HPDE6-E6E7 (cell line): ENCODE measurements around the gene PHC3.

ENCODE experiments used
- DNase-seq: peaks from one replicate; pipeline ENCODE4 v3.0.0; 2011; ENCODE audit warnings: missing footprints; ENCODE audit errors: extremely low spot score

Gene PHC3

GRCh38 chr3:170189398-170190256 lies 8.1 kb upstream of the PHC3 start:
- no peak for DNase-seq

DNA sequence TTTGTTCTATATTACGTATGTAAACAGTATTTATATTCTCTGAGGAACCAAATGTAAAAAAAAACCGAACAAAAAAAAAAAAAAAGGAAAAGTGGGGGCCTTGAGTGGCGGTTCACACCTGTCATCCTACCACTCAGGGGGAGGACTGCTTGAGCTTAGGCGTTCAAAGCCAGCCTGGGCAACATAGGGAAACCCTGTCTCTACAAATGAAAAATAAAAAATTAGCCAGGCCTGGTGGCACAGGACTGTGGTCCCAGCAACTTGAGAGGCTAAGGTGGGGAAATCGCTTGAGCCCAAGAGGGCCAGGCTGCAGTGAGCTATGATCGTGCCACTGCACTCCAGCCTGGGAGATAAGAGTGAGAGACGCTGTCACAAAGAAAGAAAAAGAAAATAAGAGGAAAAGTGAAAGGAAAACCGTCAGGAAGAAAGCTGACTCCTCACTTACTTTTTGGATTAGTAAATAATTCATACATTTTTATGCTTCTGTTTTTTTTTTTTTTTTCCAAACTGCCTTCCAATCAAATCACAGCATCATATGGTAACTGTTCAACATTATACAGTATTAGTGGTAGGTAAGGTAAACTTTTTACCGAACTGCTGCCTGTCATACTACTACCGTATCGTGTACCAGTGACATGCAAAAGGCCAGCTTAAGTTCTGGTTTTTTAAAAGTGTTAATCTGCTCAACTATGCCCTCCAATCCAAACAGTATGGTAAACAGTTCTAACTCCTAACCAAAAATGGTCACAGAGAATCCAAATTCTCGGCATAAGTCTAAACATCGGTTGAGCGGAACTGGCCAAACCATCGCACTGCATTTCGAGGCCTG lies 1.2 kb downstream of the PHC3 start:
- DNase-seq, result no peak

- no peak for DNase-seq
These were observed 2.1 kb downstream of the PHC3 start for GRCh38 chr3:170179432-170179831.

- no peak for DNase-seq
These were observed 2.9 kb downstream of the PHC3 start for GRCh38 chr3:170178651-170179050.

GRCh38 chr3:170171563-170171962 lies 10.0 kb downstream of the PHC3 start:
- no peak for DNase-seq

DNA sequence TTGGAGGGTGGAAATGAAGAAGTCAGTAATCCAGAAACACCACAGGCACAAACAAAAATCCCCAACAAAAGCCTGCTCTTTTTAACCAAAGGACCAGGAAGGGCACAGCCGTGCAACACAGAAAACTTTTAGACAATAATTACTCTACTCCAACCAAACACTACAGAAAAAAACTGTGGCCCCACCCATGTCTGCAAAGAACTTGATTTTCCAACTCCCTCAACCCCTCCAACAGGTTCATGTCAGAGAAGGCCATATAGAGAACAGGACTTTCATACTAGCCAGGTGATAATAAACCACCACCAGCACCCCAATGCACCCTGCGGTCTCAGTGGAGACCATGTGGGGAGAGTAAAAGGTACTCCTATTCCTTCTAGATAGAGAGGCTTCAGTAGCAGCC lies 16.8 kb downstream of the PHC3 start:
- no peak for DNase-seq

GRCh38 chr3:170163956-170164645 lies 17.4 kb downstream of the PHC3 start:
- DNase-seq, result no peak

- no peak for DNase-seq
These were observed 18.9 kb downstream of the PHC3 start for GRCh38 chr3:170162630-170163029.

DNA sequence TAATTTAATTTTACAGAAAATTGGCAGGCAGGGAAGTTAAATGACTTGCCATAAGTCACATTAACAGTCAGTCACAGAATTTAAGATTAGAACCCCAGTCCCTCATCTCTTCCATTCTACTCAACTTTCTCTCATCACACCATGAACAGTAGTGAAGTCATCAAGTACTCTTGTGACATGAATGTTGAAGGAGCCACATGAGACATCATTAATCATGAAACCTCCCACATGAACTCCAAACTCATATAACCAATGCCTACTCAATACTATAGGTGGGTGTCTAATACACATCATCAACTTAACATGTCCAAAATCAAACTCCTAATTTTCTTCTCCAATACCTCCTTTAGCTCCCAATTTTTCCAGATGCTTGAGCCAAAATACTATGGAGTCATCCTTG lies 19.5 kb downstream of the PHC3 start:
- no peak for DNase-seq

DNA sequence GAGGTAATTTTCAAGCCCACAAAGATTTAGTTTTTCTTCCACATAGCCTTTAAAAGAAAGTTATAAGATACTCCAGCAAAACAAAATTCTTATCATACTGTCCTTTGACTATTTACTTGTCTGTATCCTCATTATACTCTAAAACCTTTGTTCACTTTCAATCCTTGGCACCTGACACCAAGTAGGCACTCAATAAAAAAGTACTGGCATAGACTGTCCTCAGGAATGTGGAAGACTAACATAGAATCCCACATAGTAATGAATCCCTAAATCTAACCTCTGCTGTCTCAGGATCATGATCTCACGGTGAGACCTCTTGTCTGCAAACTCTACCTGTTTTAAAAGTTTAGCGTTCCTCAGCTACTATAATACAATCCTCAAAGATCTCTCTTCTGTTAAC lies 21.6 kb downstream of the PHC3 start:
- no peak for DNase-seq

DNA sequence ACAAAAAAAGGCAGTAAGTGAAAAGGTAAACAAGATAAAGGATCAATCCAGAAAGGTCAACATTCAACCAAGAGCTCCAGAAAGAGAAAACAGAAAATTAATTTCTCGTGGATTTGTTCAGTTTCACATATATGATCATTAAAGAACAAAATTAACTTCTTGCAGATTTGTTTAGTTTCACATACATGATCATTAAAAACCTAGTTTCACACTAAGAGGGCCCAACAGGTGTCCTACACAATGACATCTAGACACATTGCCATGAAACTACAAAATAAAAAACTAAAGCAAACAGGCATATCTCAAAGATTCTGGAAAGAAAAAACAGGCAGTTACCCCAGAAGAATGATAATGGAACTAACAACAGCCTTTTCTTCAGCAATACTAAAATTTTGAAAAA lies 22.1 kb downstream of the PHC3 start:
- no peak for DNase-seq

GRCh38 chr3:170155604-170156003 lies 25.9 kb downstream of the PHC3 start:
- DNase-seq, result no peak

DNA sequence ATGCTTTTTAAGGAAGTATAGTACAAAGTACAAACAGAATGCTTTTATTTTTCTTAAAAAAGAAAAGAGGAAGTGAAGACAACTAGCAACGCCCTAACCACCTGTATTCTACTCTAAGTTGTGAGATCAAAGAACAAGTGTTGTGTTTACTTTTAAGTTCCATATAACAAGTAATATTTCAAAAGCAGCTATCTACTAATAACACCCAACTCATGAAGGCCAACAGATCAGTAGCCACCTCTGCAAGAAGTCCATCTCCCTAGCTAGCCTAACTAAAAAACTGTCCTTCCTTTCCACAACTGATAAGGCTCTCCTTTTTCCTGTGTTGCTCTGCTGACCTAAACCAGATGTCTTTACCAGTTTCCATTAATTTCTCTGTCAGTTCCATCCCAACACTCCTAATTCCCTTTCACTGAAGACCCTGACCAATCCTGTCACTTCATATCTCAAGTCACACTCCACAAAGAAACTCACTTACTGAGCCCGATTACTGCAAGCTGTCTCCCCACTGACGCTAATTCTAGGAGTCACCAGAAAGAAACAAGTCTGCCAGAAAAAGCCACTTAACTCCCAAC lies 26.9 kb downstream of the PHC3 start:
- DNase-seq, result no peak

- no peak for DNase-seq
These were observed 27.4 kb downstream of the PHC3 start for GRCh38 chr3:170154084-170154483.

- no peak for DNase-seq
These were observed 30.0 kb downstream of the PHC3 start for GRCh38 chr3:170151536-170151935.

DNA sequence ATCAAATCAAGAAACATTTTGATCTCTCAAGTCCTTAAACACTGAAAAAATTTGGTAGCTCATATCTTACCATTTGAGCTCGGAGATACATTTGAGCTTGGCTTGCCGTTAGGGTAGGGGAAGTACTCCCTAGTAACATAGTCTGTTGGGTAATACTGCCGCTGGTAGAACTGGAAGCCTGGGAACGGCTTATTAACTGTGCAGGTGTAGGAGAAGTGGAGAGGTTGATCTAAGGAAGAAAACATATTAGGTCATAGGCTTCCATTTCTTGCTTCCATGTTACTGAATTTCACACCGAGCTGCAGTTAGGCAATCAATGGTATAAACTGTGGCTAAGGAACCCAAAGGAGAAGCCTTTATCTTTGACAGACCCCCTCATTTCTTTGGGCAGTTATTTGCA lies 32.5 kb downstream of the PHC3 start:
- DNase-seq, result no peak

DNA sequence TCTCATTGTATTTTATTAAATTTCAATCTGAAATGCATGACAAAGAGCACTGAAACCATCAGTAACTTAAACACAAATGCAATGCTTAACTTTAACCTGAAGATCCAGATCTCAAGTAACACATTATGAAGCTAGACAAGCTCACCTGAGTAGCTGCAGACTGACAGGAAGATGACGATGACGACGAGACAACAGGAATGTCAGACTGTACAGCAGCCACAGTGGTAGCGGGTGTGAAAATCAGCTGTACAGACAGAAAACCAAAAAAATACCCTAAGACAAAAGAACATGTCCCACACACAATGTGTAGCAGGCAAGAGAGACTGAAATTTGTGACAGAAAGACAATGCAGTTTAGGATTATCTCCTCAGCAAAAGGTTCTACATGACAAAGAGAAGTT lies 36.3 kb downstream of the PHC3 start:
- DNase-seq, result no peak

DNA sequence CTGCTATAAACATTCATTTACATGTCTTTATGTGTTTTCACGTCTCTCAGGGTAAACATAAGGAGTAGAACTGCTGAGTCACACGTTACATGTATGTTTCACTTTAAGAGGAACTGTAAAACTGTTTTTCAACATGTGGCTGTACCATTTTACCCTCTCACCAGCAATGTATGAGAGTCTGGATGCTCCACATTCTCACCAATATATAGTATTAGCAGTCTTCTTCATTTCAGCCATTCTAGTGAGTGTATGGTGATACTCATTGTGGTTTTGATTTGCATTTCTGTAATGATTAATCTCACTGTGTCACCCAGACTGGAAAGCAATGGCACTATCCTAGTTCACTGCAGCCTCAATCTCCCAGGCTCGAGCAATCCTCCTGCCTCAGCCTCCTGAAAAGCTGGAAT lies 37.1 kb downstream of the PHC3 start:
- DNase-seq, result no peak

GRCh38 chr3:170142373-170142772 lies 39.2 kb downstream of the PHC3 start:
- no peak for DNase-seq

GRCh38 chr3:170137986-170138385 lies 43.5 kb downstream of the PHC3 start:
- DNase-seq, result no peak

DNA sequence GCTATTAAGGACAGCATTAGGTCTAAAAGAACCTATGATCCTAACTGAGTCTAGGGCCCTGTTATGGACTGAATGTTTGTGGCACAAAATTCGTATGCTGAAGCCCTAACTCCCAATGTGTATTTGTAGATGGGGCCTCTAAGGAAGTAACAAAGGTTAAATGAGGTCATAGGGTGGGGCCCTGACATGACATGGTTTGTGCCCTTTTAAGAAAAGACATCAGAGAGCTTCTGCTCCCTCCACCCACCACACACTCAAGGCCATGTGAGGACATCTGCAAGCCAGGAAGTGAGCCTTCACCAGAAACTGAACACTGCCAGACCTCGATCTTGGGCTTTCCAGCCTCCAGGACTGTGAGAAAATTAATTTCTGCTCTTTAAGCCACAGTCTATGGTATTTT lies 49.2 kb downstream of the PHC3 start:
- DNase-seq, result no peak

DNA sequence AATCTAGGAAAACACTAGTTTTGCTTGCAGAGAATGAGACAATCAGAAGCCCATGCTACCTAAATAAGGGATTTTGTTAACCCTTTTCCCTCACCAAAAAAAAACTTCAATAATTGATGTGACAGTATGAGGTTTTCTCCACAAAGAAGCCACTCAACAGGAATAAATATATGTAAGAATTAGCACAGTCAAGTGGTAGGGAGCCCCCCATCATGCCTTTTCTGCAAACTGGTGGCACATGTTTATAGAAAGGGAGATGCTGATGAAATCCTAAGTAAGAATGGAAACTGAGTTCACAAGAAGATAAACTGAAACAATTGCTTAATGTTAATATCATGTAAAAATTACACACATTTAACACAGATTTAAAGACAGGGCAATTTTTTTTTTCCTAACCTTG lies 51.0 kb downstream of the PHC3 start:
- DNase-seq, result no peak
